Nephron progenitor cell (in vitro differentiated cells): ENCODE results near the gene GNE.
"Not testable (repeated sequence)": the region's sequence is repeated elsewhere in the genome, so short reads cannot be mapped to it uniquely, and the experiment has no call there.

Experiments used
- DNase-seq: peaks from one replicate; pipeline ENCODE4 v3.0.0; 2021
- H3K27ac Mint-ChIP-seq: 2 replicates; pipeline ENCODE4 v1.8.0; 2021; ENCODE audit warnings: mild to moderate bottlenecking, moderate library complexity, mixed read lengths
- H3K27me3 Mint-ChIP-seq: 2 replicates; pipeline ENCODE4 v1.8.0; 2021; ENCODE audit warnings: mild to moderate bottlenecking, low read depth, mixed read lengths; ENCODE audit not compliant: poor library complexity
- H3K36me3 Mint-ChIP-seq: 2 replicates; pipeline ENCODE4 v1.8.0; 2021; ENCODE audit warnings: low read depth, mixed read lengths
- H3K4me1 Mint-ChIP-seq: 2 replicates; pipeline ENCODE4 v1.8.0; 2021; ENCODE audit warnings: mixed read lengths
- H3K4me3 Mint-ChIP-seq: 2 replicates; pipeline ENCODE4 v1.8.0; 2021; ENCODE audit warnings: mild to moderate bottlenecking, moderate library complexity, mixed read lengths
- H3K9me3 Mint-ChIP-seq: 2 replicates; pipeline ENCODE4 v1.8.0; 2021; ENCODE audit warnings: mild to moderate bottlenecking, moderate library complexity, mixed read lengths
- CTCF ChIP-seq: fragments of 200-600 bp; sonication (generic); IDR thresholded peaks from 2 replicates; pipeline ENCODE4 v1.5.0; 2021; ENCODE audit warnings: antibody characterized with exemption

The GNE gene

GRCh38 chr9:36245906-36246305 is 12.3 kb downstream of the GNE start:
- peaks cover 63% of the 10 kb centered on the region for H3K36me3 Mint-ChIP-seq
- H3K27me3 Mint-ChIP-seq, result no peaks in the 10 kb centered on the region
- H3K27ac Mint-ChIP-seq, result peak overlapping the region; percentile 13
- H3K4me1 Mint-ChIP-seq, result peaks cover 2% of the 10 kb centered on the region
- H3K9me3 Mint-ChIP-seq, result peaks cover under 1% of the 10 kb centered on the region
- H3K4me3 Mint-ChIP-seq, result no peak overlapping the region
- DNase-seq, result no peak
- TF ChIP-seq CTCF, result no peak

GRCh38 chr9:36239675-36240074 is 18.6 kb downstream of the GNE start:
- H3K4me1 Mint-ChIP-seq, DNase-seq, H3K27me3 Mint-ChIP-seq, H3K4me3 Mint-ChIP-seq, H3K27ac Mint-ChIP-seq: not testable (repeated sequence)
- H3K9me3 Mint-ChIP-seq, result peaks cover 24% of the 10 kb centered on the region
- H3K36me3 Mint-ChIP-seq, result peaks cover 79% of the 10 kb centered on the region

- H3K4me1 Mint-ChIP-seq, H3K27me3 Mint-ChIP-seq, DNase-seq, H3K27ac Mint-ChIP-seq, H3K4me3 Mint-ChIP-seq: not testable (repeated sequence)
- peaks cover 80% of the 10 kb centered on the region for H3K36me3 Mint-ChIP-seq
- H3K9me3 Mint-ChIP-seq, result peaks cover 24% of the 10 kb centered on the region
These were observed 19.0 kb downstream of the GNE start for GRCh38 chr9:36239205-36239604.

GRCh38 chr9:36237230-36237629 is 21.0 kb downstream of the GNE start:
- H3K36me3 Mint-ChIP-seq, result peaks cover 71% of the 10 kb centered on the region
- no peaks in the 10 kb centered on the region for H3K27me3 Mint-ChIP-seq
- H3K27ac Mint-ChIP-seq, result no peak overlapping the region
- H3K9me3 Mint-ChIP-seq, result peaks cover 24% of the 10 kb centered on the region
- no peak overlapping the region for H3K4me3 Mint-ChIP-seq
- no peak for DNase-seq
- TF ChIP-seq CTCF, result no peak
- H3K4me1 Mint-ChIP-seq, result no peaks in the 10 kb centered on the region

GRCh38 chr9:36222449-36222848 is 35.8 kb downstream of the GNE start:
- Mint-ChIP-seq H3K27ac (no peak overlapping the region), H3K4me1 (no peaks in the 10 kb centered on the region), H3K4me3 (no peak overlapping the region), H3K9me3 (peaks cover 17% of the 10 kb centered on the region), H3K27me3 (no peaks in the 10 kb centered on the region), H3K36me3 (peaks cover 95% of the 10 kb centered on the region)
- no peak for DNase-seq
- TF ChIP-seq CTCF, result no peak

- no peak overlapping the region for H3K4me3 Mint-ChIP-seq
- peaks cover 17% of the 10 kb centered on the region for H3K9me3 Mint-ChIP-seq
- DNase-seq, result no peak
- no peak overlapping the region for H3K27ac Mint-ChIP-seq
- no peaks in the 10 kb centered on the region for H3K4me1 Mint-ChIP-seq
- no peak for TF ChIP-seq CTCF
- no peaks in the 10 kb centered on the region for H3K27me3 Mint-ChIP-seq
- peaks cover 92% of the 10 kb centered on the region for H3K36me3 Mint-ChIP-seq
These were observed 36.6 kb downstream of the GNE start for GRCh38 chr9:36221667-36222066.

GRCh38 chr9:36218411-36218901 is 39.8 kb downstream of the GNE start:
- Mint-ChIP-seq H3K27me3 (no peaks in the 10 kb centered on the region), H3K4me3 (no peak overlapping the region), H3K27ac (peak overlapping the region; percentile 31), H3K36me3 (peaks cover 69% of the 10 kb centered on the region), H3K9me3 (peaks cover 16% of the 10 kb centered on the region), H3K4me1 (no peaks in the 10 kb centered on the region)
- TF ChIP-seq CTCF, result no peak
- DNase-seq, result no peak
